Osteoblast (primary cell): Measurements from ENCODE around the gene IST1. TPM values are rescaled to one million over a fixed set of nuclear protein-coding genes. Genes with fewer than 3 reads are reported as not detected.

Source experiments
- DNase-seq: peaks from one replicate; pipeline ENCODE4 v3.0.0; 2011; ENCODE audit warnings: low spot score, mixed read lengths; ENCODE audit not compliant: insufficient read length; ENCODE audit errors: missing footprints
- H2AFZ ChIP-seq: 2 replicates; pipeline ENCODE4 v1.6.0; 2011; ENCODE audit warnings: mild to moderate bottlenecking, low read length
- H3K27ac ChIP-seq: 2 replicates; pipeline ENCODE4 v1.5.1; 2011; ENCODE audit warnings: mild to moderate bottlenecking, low read depth, low read length, moderate library complexity
- H3K27me3 ChIP-seq: 2 replicates; pipeline ENCODE4 v1.6.0; 2012; ENCODE audit warnings: mild to moderate bottlenecking, control low read depth, inconsistent platforms, low read length, moderate library complexity; ENCODE audit not compliant: insufficient read depth
- H3K36me3 ChIP-seq: 2 replicates; pipeline ENCODE4 v1.5.1; 2011; ENCODE audit warnings: mild to moderate bottlenecking, low read length, control low read depth, moderate library complexity; ENCODE audit not compliant: insufficient read depth
- H3K4me1 ChIP-seq: 2 replicates; pipeline ENCODE4 v1.5.1; 2011; ENCODE audit warnings: mild to moderate bottlenecking, low read length, control low read depth, moderate library complexity; ENCODE audit not compliant: insufficient read depth
- H3K4me2 ChIP-seq: 2 replicates; pipeline ENCODE4 v1.6.0; 2011; ENCODE audit warnings: mild to moderate bottlenecking, low read length; ENCODE audit not compliant: insufficient read depth
- H3K4me3 ChIP-seq: fragments of 200-600 bp; sonication (generic); 3 replicates; pipeline ENCODE4 v1.5.1; 2012; ENCODE audit warnings: mild to moderate bottlenecking, low read length, inconsistent platforms; ENCODE audit not compliant: insufficient read depth
- H3K79me2 ChIP-seq: 2 replicates; pipeline ENCODE4 v1.6.0; 2012; ENCODE audit warnings: mild to moderate bottlenecking, low read length, control low read depth, inconsistent platforms; ENCODE audit not compliant: insufficient read depth
- H3K9me3 ChIP-seq: 2 replicates; pipeline ENCODE4 v1.5.1; 2011; ENCODE audit warnings: low read depth, low read length, control low read depth
- H4K20me1 ChIP-seq: 2 replicates; pipeline ENCODE4 v1.6.0; 2012; ENCODE audit warnings: mild to moderate bottlenecking, low read length, control low read depth; ENCODE audit not compliant: insufficient read depth
- total RNA-seq: library from RNA; depleted of rRNA; stranded (reverse); fragments of >200 nt; gene quantifications from 2 replicates; pipeline ENCODE4 v1.2.3, GENCODE V29; 2012
- TF ChIP-seq, protein P1 (sequence below): IDR thresholded peaks from 2 replicates; pipeline ENCODE4 v1.5.1; 2011; ENCODE audit warnings: mild to moderate bottlenecking, low read depth, low read length, moderate library complexity; ENCODE audit errors: extremely low read depth

Gene IST1
- total RNA-seq, 1 donor = 229 TPM

DNA sequence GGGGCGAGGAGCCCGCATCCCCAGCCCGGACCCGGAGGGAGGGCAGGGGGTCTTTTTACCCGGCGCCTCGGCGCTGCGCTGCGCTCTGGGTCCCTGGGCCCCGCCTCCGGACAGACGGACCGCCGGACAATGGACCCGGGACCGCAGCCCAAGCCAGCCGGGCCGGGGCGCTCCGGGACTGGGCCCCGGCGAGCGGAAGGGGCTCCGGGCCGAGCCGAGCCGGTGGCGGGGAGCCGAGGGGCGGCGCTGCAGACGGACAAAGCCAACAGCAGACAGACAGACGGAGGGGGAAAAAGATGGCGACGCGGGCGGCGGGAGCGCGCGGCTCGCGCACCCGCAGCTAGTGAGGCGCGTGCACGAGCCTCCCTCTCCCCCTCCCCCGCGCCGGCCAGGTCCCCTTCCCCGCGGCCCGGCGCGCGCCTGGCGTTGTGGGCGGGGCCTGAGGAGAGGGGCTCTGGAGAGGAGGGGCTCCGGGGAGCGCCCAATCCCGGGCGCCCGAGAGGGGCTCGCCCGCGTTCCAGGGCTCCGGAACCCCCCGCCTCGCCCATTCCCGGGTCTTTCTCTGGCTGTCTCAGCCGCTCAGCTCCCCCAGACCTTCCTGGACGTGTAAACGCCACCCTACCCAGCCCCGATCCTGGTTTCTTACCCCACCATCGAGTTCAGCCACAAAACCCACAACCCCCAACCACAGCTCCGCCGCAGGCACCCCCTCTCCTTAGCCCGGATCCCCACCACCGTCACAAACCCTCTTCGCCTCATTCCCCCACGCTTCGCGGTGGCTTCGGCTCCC lies 11.3 kb upstream of the IST1 start, which contains the start of gene ZNF821:
Gene ZNF821 (minus strand): TSS at position 334 of the 790 bp plus-strand sequence. CDS start 4,236 bp downstream, outside the sequence.
- peak within 1 kb of the TSS; percentile 41 for H3K27ac ChIP-seq
- no peaks in the 10 kb centered on the region for H4K20me1 ChIP-seq
- H3K27me3 ChIP-seq = no peaks in the 10 kb centered on the region
- peaks cover 14% of the 10 kb centered on the region for H3K36me3 ChIP-seq
- H3K79me2 ChIP-seq = no peaks in the 10 kb centered on the region
- TF ChIP-seq, protein P1, sequence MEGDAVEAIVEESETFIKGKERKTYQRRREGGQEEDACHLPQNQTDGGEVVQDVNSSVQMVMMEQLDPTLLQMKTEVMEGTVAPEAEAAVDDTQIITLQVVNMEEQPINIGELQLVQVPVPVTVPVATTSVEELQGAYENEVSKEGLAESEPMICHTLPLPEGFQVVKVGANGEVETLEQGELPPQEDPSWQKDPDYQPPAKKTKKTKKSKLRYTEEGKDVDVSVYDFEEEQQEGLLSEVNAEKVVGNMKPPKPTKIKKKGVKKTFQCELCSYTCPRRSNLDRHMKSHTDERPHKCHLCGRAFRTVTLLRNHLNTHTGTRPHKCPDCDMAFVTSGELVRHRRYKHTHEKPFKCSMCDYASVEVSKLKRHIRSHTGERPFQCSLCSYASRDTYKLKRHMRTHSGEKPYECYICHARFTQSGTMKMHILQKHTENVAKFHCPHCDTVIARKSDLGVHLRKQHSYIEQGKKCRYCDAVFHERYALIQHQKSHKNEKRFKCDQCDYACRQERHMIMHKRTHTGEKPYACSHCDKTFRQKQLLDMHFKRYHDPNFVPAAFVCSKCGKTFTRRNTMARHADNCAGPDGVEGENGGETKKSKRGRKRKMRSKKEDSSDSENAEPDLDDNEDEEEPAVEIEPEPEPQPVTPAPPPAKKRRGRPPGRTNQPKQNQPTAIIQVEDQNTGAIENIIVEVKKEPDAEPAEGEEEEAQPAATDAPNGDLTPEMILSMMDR = no peak
- H3K9me3 ChIP-seq = no peaks in the 10 kb centered on the region
- peak; percentile 98 for DNase-seq
- peak within 1 kb of the TSS; percentile 99 for H2AFZ ChIP-seq
- peaks cover 13% of the 10 kb centered on the region for H3K4me1 ChIP-seq
- peak within 1 kb of the TSS; percentile 88 for H3K4me3 ChIP-seq
- H3K4me2 ChIP-seq = peak within 1 kb of the TSS; percentile 90

DNA sequence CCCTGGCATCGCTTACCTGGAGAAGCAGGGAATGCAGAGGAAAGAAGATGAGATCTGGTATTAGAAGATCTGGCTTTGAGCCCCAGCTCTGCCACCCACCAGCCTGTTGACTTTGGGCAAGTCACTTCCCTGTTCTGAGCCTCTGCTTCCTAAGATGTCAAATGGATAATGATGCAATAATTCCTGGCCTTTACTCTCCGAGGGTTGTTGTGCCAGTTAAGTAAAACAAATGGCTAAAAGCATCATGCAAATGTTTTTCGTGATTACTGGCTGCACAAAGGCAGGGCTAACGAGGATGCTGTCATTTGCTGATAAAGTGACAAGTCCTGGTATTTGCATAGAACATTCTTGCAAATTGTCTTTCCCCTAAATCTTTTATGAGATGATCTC lies 10.1 kb upstream of the IST1 start:
- Histone ChIP-seq H3K4me2 (no peak overlapping the region), H3K27ac (no peak overlapping the region), H3K27me3 (no peaks in the 10 kb centered on the region), H3K79me2 (no peaks in the 10 kb centered on the region), H3K9me3 (no peaks in the 10 kb centered on the region), H3K4me3 (no peak overlapping the region), H2AFZ (peak overlapping the region; percentile 34), H4K20me1 (no peaks in the 10 kb centered on the region), H3K36me3 (peaks cover 4% of the 10 kb centered on the region), H3K4me1 (peaks cover 13% of the 10 kb centered on the region)
- no peak for DNase-seq
- TF ChIP-seq, protein P1 = no peak

DNA sequence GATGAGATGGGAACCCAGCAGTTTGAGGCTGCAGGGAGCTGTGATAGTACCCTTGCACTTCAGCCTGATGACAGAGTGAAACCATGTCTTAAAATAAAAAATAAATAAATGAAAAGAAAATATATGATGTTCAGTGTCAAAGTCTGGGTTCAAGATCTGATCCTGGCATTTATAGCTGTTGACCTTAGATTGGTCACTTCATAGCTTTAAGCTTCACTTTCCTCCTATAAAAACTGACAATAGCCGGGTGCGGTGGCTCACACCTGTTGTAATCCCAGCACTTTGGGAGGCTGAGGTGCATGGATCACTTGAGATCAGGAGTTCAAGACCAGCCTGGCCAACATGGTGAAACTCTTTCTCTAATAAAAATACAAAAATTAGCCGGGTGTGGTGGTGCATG lies 6.2 kb upstream of the IST1 start:
- no peaks in the 10 kb centered on the region for H3K9me3 ChIP-seq
- peaks cover 7% of the 10 kb centered on the region for H3K4me1 ChIP-seq
- H3K4me3 ChIP-seq = no peak overlapping the region
- H3K36me3 ChIP-seq = no peaks in the 10 kb centered on the region
- H4K20me1 ChIP-seq = no peaks in the 10 kb centered on the region
- H2AFZ ChIP-seq = no peak overlapping the region
- H3K27me3 ChIP-seq = no peaks in the 10 kb centered on the region
- no peaks in the 10 kb centered on the region for H3K79me2 ChIP-seq
- no peak overlapping the region for H3K4me2 ChIP-seq
- TF ChIP-seq, protein P1 = no peak
- DNase-seq = no peak
- no peak overlapping the region for H3K27ac ChIP-seq

DNA sequence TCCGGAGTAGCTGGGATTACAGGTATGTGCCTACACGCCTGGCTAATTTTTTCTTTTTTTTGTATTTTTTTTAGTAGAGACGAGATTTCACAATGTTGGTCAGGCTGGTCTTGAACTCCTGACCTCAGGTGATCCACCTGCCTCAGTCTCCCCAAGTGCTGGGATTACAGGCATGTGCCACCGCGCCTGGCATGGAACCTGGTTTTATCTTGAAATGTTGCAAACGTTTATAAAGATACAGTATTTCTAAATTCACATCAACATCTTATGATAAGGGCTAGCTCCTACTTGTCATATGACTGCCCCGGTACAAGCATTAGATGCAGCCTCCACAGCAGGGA lies 1.5 kb upstream of the IST1 start:
- peaks cover under 1% of the 10 kb centered on the region for H3K36me3 ChIP-seq
- no peaks in the 10 kb centered on the region for H3K9me3 ChIP-seq
- TF ChIP-seq, protein P1 = no peak
- H4K20me1 ChIP-seq = peaks cover 17% of the 10 kb centered on the region
- peak overlapping the region; percentile 97 for H3K27ac ChIP-seq
- DNase-seq = no peak
- no peaks in the 10 kb centered on the region for H3K27me3 ChIP-seq
- peak overlapping the region; percentile 92 for H2AFZ ChIP-seq
- peaks cover 36% of the 10 kb centered on the region for H3K79me2 ChIP-seq
- H3K4me1 ChIP-seq = peaks cover 13% of the 10 kb centered on the region
- peak overlapping the region; percentile 97 for H3K4me2 ChIP-seq
- peak overlapping the region; percentile 100 for H3K4me3 ChIP-seq
